ENCODE measurements around the gene RAMACL.
A peak's percentile ranks its signal among the peaks of the same experiment; 100 is the strongest.

RAMACL gene

DNA sequence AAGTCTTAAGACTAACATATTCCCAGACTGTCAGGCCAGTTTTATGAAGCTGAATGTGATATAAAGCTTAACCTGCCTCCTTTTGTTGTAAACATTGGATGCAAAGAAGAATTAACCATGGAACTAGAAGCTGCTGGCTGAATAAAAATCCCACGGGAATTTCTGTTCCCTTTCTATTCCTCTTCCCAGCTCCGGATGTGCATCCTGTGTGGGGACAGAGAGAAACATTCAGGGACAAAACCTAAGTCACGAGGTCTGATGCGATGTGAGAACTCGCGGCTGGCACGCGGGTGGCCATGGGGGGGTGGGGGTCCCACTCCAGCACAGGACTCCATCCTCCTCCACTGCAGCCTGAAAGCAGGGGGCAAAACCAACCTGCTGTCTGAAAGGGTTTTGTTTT lies 32.2 kb downstream of the RAMACL start:
- Histone ChIP-seq H3K4me3 (no peak overlapping the region), H3K27ac (no peak overlapping the region)
- TF ChIP-seq, protein P1, sequence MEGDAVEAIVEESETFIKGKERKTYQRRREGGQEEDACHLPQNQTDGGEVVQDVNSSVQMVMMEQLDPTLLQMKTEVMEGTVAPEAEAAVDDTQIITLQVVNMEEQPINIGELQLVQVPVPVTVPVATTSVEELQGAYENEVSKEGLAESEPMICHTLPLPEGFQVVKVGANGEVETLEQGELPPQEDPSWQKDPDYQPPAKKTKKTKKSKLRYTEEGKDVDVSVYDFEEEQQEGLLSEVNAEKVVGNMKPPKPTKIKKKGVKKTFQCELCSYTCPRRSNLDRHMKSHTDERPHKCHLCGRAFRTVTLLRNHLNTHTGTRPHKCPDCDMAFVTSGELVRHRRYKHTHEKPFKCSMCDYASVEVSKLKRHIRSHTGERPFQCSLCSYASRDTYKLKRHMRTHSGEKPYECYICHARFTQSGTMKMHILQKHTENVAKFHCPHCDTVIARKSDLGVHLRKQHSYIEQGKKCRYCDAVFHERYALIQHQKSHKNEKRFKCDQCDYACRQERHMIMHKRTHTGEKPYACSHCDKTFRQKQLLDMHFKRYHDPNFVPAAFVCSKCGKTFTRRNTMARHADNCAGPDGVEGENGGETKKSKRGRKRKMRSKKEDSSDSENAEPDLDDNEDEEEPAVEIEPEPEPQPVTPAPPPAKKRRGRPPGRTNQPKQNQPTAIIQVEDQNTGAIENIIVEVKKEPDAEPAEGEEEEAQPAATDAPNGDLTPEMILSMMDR (IDR thresholded peaks at IDR 0.05), result no peak
- no peak for DNase-seq (ENCODE audit: low spot score)

DNA sequence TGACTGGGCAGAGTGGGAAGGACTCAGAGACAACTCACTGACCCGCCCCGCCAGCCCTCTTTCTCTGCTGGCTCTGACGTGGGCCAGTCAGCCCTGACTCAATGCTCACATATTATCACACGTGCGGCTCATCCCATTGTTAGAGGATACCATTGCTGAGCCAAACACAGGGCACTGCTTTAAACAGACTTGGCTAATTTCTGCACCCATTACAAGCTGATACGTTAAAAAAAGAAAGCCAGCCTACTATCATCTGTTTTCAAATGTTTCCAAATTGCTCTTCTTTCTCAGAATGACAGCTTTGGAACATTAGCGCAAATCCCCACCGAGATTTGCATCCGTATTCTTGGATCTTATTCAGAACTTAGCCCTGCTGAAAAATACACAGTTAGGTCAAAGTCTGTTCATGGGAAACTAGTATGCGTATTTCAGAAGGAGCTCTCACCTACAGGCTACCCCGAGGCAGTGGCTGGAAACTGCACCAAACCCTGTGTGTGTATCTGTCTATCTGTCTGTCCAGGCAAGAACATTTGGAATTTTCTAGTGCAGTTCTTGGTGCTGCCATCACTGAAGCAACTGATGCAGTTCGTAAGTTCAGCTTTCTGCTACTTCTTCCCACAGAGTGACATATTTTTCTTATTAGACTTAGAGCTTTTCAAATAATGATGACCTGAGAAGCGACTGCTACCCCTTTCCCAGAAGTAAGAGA lies 32.8 kb downstream of the RAMACL start:
- Histone ChIP-seq H3K4me3 (peak overlapping the region; percentile 15), H3K27ac (no peak overlapping the region)
- TF ChIP-seq, protein P1 (IDR thresholded peaks at IDR 0.05), result no peak
- no peak for DNase-seq (ENCODE audit: low spot score)

DNA sequence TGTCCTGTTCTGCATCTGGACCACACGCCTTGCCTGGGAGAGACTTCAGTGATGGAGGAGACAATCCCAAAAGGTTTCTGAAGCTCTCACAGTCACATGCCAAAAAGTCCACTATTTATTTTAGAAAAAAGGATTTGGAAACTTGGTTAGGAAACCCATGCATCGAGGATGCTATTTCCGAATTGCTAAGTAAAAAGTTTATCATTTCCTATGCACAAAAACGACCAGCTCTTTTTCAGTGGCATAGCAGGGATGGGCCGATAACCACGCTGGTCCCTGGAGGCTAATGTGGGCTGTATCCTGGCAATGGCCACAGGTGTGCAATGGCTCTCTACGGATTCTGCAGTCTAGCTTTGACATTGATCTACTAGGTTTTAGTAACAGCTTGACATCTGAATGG lies 33.9 kb downstream of the RAMACL start:
- TF ChIP-seq, protein P1 (IDR thresholded peaks at IDR 0.05), result no peak
- Histone ChIP-seq H3K4me3 (no peak overlapping the region), H3K27ac (no peak overlapping the region)
- DNase-seq (ENCODE audit: low spot score), result no peak

DNA sequence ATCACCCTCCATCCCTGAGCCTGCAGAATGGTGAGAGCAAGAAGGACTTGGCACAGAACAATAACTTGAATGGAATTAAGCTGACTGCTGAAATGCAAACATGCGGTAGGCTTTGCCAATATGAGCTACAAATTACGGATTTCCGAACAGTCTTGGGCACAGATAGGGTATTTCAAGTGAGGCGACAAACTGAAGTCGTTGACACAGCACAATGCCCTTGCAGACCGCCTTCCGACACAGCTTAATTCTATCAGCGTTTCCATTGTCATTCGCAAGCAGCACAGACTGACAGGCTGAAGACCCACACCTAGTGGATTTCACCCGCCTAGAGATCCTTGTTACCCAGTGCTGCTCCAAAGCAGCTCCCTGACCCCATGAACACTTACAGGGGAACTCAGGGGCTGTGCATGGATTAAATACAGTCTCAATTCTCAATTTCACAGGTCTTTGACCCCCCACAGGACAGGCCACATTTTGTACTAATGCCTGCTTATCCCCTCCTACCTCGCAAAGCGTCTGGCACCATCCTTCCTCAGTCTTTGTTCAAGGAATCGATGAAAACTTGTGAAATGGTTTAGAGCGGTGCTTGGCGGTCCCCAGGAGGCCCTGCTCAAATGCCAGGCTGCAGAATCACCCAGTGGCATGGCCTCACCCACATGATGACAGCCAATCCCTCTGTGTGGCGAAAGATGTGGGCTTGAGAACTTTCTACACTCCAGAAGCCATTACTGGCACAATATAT lies 34.6 kb downstream of the RAMACL start:
- no peak for DNase-seq (ENCODE audit: low spot score)
- Histone ChIP-seq H3K27ac (no peak overlapping the region), H3K4me3 (no peak overlapping the region)
- TF ChIP-seq, protein P1 (IDR thresholded peaks at IDR 0.05), result no peak

DNA sequence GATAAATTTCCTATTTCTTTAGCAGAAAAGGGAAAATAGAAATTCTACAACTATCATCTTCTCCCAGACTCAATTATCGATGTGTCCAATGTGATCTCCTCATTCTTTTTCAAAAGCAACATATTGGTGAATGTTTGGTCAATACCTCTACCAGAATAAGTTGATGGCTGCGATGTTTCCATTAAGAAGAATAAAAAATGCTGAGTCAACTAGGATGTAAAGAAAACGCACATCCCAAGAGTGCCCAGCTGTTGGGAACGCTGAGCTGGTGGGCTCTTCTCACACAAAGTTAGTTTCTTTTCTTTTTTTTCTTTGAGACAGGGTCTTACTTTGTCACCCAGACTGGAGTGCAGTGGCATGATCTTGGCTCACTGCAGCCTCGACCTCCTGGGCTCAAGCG lies 39.8 kb downstream of the RAMACL start:
- Histone ChIP-seq H3K4me3 (no peak overlapping the region), H3K27ac (no peak overlapping the region)
- TF ChIP-seq, protein P1 (IDR thresholded peaks at IDR 0.05), result no peak
- DNase-seq (ENCODE audit: low spot score), result no peak

DNA sequence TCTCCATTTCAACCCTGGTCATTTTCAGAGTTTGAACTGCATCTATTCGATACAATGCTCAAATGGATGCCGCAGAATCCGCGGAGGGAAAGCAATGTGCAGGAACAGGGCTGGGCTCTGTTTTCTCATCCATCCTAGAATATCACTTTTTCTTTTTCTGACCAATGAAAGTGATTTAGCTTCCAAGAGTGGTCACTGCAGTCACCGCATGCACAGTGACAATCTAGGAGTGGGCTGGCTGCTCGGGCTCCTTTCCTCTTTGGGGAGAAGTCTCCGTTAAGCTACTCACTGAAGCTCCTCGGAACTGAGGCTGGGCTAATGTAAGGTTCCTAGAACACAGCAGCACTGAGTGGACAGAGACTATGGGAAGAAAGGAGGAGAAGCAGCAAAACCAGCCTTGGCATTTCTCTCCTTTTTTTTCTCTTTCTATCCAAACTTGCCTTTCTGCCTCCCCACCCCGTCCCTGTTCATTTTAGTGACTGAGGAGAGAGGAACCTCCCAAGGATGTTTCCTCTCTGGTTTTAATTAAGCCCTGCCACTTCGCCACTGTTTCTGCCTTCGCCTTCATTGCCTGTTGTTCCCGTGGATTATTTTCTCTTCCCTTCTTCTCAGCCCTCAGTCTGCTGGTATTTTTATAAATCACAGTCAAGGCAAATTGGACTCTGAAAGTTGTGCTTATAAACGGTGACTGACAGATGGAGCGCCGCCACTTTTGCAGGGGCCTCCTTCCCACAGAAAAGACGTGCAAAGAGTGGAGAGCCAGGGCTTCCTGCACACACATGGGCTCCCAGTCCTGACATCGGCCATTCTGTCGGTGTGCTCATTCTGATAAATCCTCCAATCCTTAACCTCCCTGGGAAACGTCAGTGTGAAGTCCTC lies 41.1 kb downstream of the RAMACL start:
- H3K27ac ChIP-seq, result no peak overlapping the region
- no peak overlapping the region for H3K4me3 ChIP-seq
- TF ChIP-seq, protein P1 (IDR thresholded peaks at IDR 0.05), result no peak
- no peak for DNase-seq (ENCODE audit: low spot score)

Data from coronary artery (tissue), 2 donors.